ENCODE measurements around the gene CACNG7.
A peak's percentile ranks its signal among the peaks of the same experiment; 100 is the strongest.

GRCh38 chr19:53906211-53907192, 2.6 kb upstream of the CACNG7 start:
- peak; percentile 86 for TF ChIP-seq CTCF (conservative IDR thresholded peaks at IDR 0.05; ENCODE audit: low read length)
- TF ChIP-seq EZH2phosphoT487 (IDR thresholded peaks at IDR 0.05; ENCODE audit: borderline replicate concordance, low read depth, low read length) = no peak

Measured in OCI-LY7 (cell line).